HepG2 (cell line): Measurements from ENCODE around the gene SERPINB1. TPM values are rescaled to one million over a fixed set of nuclear protein-coding genes. Genes with fewer than 3 reads are reported as not detected.

ENCODE experiments used
- GATA4 ChIP-seq: sonication (generic); IDR thresholded peaks from 2 replicates; pipeline ENCODE4 v1.6.1; 2016; ENCODE audit warnings: antibody characterized with exemption, low read depth, borderline replicate concordance
- ISL2 ChIP-seq: sonication (generic); formaldehyde crosslinking; IDR thresholded peaks from 2 replicates; pipeline ENCODE4 v1.5.0; 2020; ENCODE audit warnings: missing genetic modification reagents
- KDM3A ChIP-seq: IDR thresholded peaks from 2 replicates; pipeline ENCODE4 v1.6.1; 2018; ENCODE audit warnings: low read depth, missing compliant biosample characterization
- KDM5A ChIP-seq: fragments of 200-600 bp; sonication (generic); IDR thresholded peaks from 2 replicates; pipeline ENCODE4 v1.7.0; 2018; ENCODE audit warnings: antibody characterized with exemption, mild to moderate bottlenecking, low read length, borderline replicate concordance
- KLF13 ChIP-seq: sonication (generic); formaldehyde crosslinking; IDR thresholded peaks from 2 replicates; pipeline ENCODE4 v1.4.0; 2020; ENCODE audit warnings: mild to moderate bottlenecking, missing genetic modification reagents
- MYC ChIP-seq: sonication (generic); formaldehyde crosslinking; IDR thresholded peaks from 2 replicates; pipeline ENCODE4 v1.9.0; 2021; ENCODE audit warnings: missing genetic modification reagents, borderline replicate concordance
- PHB2 ChIP-seq: fragments of 450-650 bp; IDR thresholded peaks from 2 replicates; pipeline ENCODE4 v1.6.1; 2018; ENCODE audit not compliant: partially characterized antibody
- PHF21A ChIP-seq: sonication (generic); formaldehyde crosslinking; IDR thresholded peaks from 2 replicates; pipeline ENCODE4 v1.5.0; 2020; ENCODE audit warnings: mild to moderate bottlenecking, missing genetic modification reagents
- POLR2AphosphoS2 ChIP-seq: IDR thresholded peaks from 2 replicates; pipeline ENCODE4 v1.6.1; 2011; ENCODE audit warnings: low read depth, low read length, improper control_type of control experiment
- RCOR2 ChIP-seq: IDR thresholded peaks from 2 replicates; pipeline ENCODE4 v1.6.1; 2016; ENCODE audit warnings: missing biosample characterization, missing genetic modification reagents
- SALL1 ChIP-seq: sonication (generic); formaldehyde crosslinking; IDR thresholded peaks from 2 replicates; pipeline ENCODE4 v1.8.0; 2022; ENCODE audit warnings: mild to moderate bottlenecking, missing genetic modification reagents
- SALL2 ChIP-seq: sonication (generic); formaldehyde crosslinking; IDR thresholded peaks from 2 replicates; pipeline ENCODE4 v1.8.1; 2023; ENCODE audit warnings: mild to moderate bottlenecking, missing genetic modification reagents, inconsistent platforms
- SIX4 ChIP-seq: sonication (generic); formaldehyde crosslinking; IDR thresholded peaks from 2 replicates; pipeline ENCODE4 v1.4.0; 2020; ENCODE audit warnings: missing genetic modification reagents
- SMAD3 ChIP-seq: sonication (generic); formaldehyde crosslinking; IDR thresholded peaks from 2 replicates; pipeline ENCODE4 v1.4.0; 2020; ENCODE audit warnings: missing genetic modification reagents
- SMYD3 ChIP-seq: sonication (generic); formaldehyde crosslinking; IDR thresholded peaks from 2 replicates; pipeline ENCODE4 v1.8.1; 2023; ENCODE audit warnings: mild to moderate bottlenecking, missing genetic modification reagents
- TEAD3 ChIP-seq: optimal IDR thresholded peaks from 2 replicates; pipeline ENCODE3; 2016; ENCODE audit warnings: borderline replicate concordance
- TFE3 ChIP-seq: IDR thresholded peaks from 2 replicates; pipeline ENCODE4 v1.6.1; 2016
- YEATS4 ChIP-seq: sonication (generic); formaldehyde crosslinking; IDR thresholded peaks from 2 replicates; pipeline ENCODE4 v1.4.0; 2020; ENCODE audit warnings: missing genetic modification reagents, borderline replicate concordance
- ZFP1 ChIP-seq: IDR thresholded peaks from 2 replicates; pipeline ENCODE4 v1.6.1; 2016
- ZKSCAN5 ChIP-seq: sonication (generic); formaldehyde crosslinking; IDR thresholded peaks from 2 replicates; pipeline ENCODE4 v1.5.1; 2020; ENCODE audit warnings: mild to moderate bottlenecking, missing genetic modification reagents
- ZNF136 ChIP-seq: sonication (generic); formaldehyde crosslinking; IDR thresholded peaks from 2 replicates; pipeline ENCODE4 v1.8.1; 2022; ENCODE audit warnings: low read depth, mild to moderate bottlenecking, moderate library complexity, missing genetic modification reagents
- ZNF331 ChIP-seq: sonication (generic); formaldehyde crosslinking; IDR thresholded peaks from 2 replicates; pipeline ENCODE4 v1.4.0; 2020; ENCODE audit warnings: missing genetic modification reagents
- ZNF547 ChIP-seq: sonication (generic); formaldehyde crosslinking; IDR thresholded peaks from 2 replicates; pipeline ENCODE4 v1.5.1; 2020; ENCODE audit warnings: mild to moderate bottlenecking, missing genetic modification reagents
- ZNF746 ChIP-seq: sonication (generic); formaldehyde crosslinking; IDR thresholded peaks from 2 replicates; pipeline ENCODE4 v1.8.0; 2022; ENCODE audit warnings: mild to moderate bottlenecking, missing genetic modification reagents
- polyA plus RNA-seq, 8 experiments: library from polyadenylated mRNA; depleted of rRNA in 3 of 8; stranded (reverse) in 7 of 8; unstranded in 1 of 8; fragments of >200 nt; fragmentation: Illumina TruSeq in 4 of 8; extraction: Trizol in 4 of 8; gene quantifications; 2 replicates each; pipeline versions ENCODE4 v1.2.1 to v1.2.3, GENCODE V29; 2011 to 2016; ENCODE audit warnings: low read depth in 4 of 8, missing spikeins in 1 of 8, mixed read lengths in 1 of 8; ENCODE audit not compliant: insufficient read depth in 1 of 8
- total RNA-seq, 5 experiments: library from RNA; depleted of rRNA; stranded (reverse); fragments of >200 nt; fragmentation: Illumina TruSeq; extraction: Trizol; gene quantifications; 2 replicates each; pipeline ENCODE4 v1.2.3, GENCODE V29; 2016; ENCODE audit warnings: low read depth in 1 of 5
- TF ChIP-seq, protein P1 (sequence below): sonication (generic); formaldehyde crosslinking; IDR thresholded peaks from 2 replicates; pipeline ENCODE4 v1.5.1; 2020; ENCODE audit warnings: mild to moderate bottlenecking, missing genetic modification reagents, moderate library complexity
- TF ChIP-seq, protein P2 (sequence below), 2 experiments: fragments of 450-650 bp in 1 of 2; sonication (generic) in 1 of 2; formaldehyde crosslinking; IDR thresholded peaks; 2 replicates each; pipeline versions ENCODE4 v1.5.0 to v1.8.0; 2020 to 2022; ENCODE audit warnings: mild to moderate bottlenecking in 1 of 2, missing genetic modification reagents in 1 of 2

SERPINB1 gene
- total and polyA plus RNA-seq, 2 of the 13 experiments (the other 11 are each of a cell fraction or from before 2014, with no cell fraction given) = 41.4 to 60.5 TPM

DNA sequence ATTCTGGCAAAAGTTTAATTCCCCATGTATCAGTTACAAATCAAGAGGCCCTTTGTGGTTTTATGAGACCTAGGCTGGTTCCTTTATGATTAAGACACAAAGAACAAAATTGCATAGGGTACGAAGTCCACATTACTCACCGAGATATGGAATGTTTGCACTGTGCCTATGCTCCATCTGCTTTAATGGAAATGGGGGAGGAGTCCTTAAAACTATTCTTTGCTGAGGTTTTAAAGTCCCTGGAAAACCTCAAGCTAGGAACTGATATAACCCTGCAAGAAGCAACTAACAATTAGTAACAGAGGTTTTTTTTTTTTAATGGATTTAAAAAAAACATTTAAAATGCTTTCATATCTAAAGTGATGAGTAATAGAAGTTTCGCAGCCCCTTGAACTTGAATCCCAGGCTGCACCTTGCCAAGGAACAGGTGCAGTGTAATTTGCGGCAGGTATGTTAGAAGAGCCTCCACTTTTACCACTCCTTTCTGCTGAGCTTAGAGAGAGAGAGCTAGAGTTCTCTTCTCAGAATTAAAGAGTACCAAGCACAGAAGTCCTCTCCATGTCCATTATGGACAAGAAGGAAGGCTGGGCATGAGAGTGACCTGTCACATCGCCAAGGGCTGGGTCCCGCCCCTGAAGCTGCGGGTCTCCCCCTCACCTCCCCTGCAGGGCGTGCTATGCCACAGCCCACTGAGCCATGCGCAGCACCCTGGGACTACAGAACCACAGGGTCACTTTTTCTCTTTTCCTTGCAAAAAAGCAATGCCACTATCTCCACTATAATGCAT lies 2.3 kb downstream of the SERPINB1 start (continued):
- peak; percentile 70 for TF ChIP-seq PHF21A (CRISPR knock-in tag)
- peak; percentile 95 for TF ChIP-seq TEAD3 (CRISPR knock-in tag)
- peak; percentile 68; the same call in 1 of the 2 replicates for TF ChIP-seq ZNF746
- TF ChIP-seq SMAD3 (CRISPR knock-in tag) = peak; percentile 85
- no peak for TF ChIP-seq ZNF136 (CRISPR knock-in tag)
- TF ChIP-seq ZKSCAN5 = no peak
- TF ChIP-seq, protein P1, sequence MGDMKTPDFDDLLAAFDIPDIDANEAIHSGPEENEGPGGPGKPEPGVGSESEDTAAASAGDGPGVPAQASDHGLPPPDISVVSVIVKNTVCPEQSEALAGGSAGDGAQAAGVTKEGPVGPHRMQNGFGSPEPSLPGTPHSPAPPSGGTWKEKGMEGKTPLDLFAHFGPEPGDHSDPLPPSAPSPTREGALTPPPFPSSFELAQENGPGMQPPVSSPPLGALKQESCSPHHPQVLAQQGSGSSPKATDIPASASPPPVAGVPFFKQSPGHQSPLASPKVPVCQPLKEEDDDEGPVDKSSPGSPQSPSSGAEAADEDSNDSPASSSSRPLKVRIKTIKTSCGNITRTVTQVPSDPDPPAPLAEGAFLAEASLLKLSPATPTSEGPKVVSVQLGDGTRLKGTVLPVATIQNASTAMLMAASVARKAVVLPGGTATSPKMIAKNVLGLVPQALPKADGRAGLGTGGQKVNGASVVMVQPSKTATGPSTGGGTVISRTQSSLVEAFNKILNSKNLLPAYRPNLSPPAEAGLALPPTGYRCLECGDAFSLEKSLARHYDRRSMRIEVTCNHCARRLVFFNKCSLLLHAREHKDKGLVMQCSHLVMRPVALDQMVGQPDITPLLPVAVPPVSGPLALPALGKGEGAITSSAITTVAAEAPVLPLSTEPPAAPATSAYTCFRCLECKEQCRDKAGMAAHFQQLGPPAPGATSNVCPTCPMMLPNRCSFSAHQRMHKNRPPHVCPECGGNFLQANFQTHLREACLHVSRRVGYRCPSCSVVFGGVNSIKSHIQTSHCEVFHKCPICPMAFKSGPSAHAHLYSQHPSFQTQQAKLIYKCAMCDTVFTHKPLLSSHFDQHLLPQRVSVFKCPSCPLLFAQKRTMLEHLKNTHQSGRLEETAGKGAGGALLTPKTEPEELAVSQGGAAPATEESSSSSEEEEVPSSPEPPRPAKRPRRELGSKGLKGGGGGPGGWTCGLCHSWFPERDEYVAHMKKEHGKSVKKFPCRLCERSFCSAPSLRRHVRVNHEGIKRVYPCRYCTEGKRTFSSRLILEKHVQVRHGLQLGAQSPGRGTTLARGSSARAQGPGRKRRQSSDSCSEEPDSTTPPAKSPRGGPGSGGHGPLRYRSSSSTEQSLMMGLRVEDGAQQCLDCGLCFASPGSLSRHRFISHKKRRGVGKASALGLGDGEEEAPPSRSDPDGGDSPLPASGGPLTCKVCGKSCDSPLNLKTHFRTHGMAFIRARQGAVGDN (CRISPR knock-in tag) = peak; percentile 32
- TF ChIP-seq RCOR2 (CRISPR knock-in tag) = peak; percentile 86
- 0 out of 2 replicates have a peak, but pooled peaks have one; percentile 41 for TF ChIP-seq SALL2
- TF ChIP-seq, protein P2, sequence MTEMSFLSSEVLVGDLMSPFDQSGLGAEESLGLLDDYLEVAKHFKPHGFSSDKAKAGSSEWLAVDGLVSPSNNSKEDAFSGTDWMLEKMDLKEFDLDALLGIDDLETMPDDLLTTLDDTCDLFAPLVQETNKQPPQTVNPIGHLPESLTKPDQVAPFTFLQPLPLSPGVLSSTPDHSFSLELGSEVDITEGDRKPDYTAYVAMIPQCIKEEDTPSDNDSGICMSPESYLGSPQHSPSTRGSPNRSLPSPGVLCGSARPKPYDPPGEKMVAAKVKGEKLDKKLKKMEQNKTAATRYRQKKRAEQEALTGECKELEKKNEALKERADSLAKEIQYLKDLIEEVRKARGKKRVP (CRISPR knock-in tag; IDR thresholded peaks at IDR 0.05) = peak in 1 of 2 experiments; percentile 91; a peak in 2 of 4 replicates
- peak; percentile 80; the same call in 1 of the 2 replicates for TF ChIP-seq SALL1 (CRISPR knock-in tag)
- TF ChIP-seq PHB2 = no peak
- no peak for TF ChIP-seq ZFP1 (CRISPR knock-in tag)
- no peak for TF ChIP-seq KLF13 (CRISPR knock-in tag)
- TF ChIP-seq ZNF331 (CRISPR knock-in tag) = peak; percentile 65; the same call in 1 of the 2 replicates
- TF ChIP-seq POLR2AphosphoS2 = no peak
- peak; percentile 90 for TF ChIP-seq ISL2 (CRISPR knock-in tag)
- peak; percentile 69 for TF ChIP-seq SIX4 (CRISPR knock-in tag)
- TF ChIP-seq TFE3 (CRISPR knock-in tag) = peak; percentile 40; the same call in 1 of the 2 replicates
- TF ChIP-seq KDM5A = no peak; the same call in 1 of the 2 replicates
- 0 out of 2 replicates have a peak, but pooled peaks have one; percentile 52 for TF ChIP-seq GATA4
- TF ChIP-seq MYC (CRISPR knock-in tag) = no peak
- peak; percentile 39; the same call in 1 of the 2 replicates for TF ChIP-seq YEATS4 (CRISPR knock-in tag)
- no peak for TF ChIP-seq ZNF547 (CRISPR knock-in tag)
- TF ChIP-seq KDM3A (CRISPR knock-in tag) = no peak; the same call in 1 of the 2 replicates
- 0 out of 2 replicates have a peak, but pooled peaks have one; percentile 47 for TF ChIP-seq SMYD3 (CRISPR knock-in tag)
